Erythroblast (primary cell): ENCODE data around the gene MYO1E.
"Not testable (repeated sequence)": the region's sequence is repeated elsewhere in the genome, so short reads cannot be mapped to it uniquely, and the experiment has no call there.

Experiments
- GATA1 ChIP-seq: IDR thresholded peaks from 2 replicates; pipeline ENCODE4 v1.6.1; 2011; ENCODE audit warnings: low read depth, mild to moderate bottlenecking, control low read depth, low read length, moderate library complexity
- POLR2A ChIP-seq: IDR thresholded peaks from 2 replicates; pipeline ENCODE4 v1.6.1; 2011; ENCODE audit warnings: mild to moderate bottlenecking, low read length

DNA sequence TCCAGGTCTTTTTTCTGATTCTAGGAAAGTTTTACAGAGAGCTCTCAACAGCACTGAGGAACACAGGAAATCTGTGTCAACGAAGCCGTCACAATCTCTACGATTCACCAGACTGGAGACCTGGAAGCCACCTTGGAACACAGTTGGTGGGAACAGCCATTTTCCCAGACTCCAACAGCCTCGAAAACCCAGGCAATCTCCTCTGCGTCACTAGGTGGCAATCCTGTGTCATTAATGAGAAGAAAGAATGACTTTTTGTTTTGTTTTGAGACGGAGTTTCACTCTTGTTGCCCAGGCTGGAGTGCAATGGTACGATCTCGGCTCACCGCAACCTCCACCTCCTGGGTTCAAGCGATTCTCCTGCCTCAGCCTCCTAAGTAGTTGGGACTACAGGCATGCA lies 228.1 kb downstream of the MYO1E start:
- TF ChIP-seq POLR2A, GATA1: not testable (repeated sequence)
